NB4 (cell line): Measurements from ENCODE around the gene NTNG2.
"Not testable (repeated sequence)": the region's sequence is repeated elsewhere in the genome, so short reads cannot be mapped to it uniquely, and the experiment has no call there.

ENCODE experiments used
- DNase-seq: peaks from one replicate; pipeline ENCODE4 v3.0.0; 2010; ENCODE audit warnings: low read depth
- H3K4me3 ChIP-seq: one replicate; pipeline ENCODE4 v1.5.1; 2011; ENCODE audit warnings: mild to moderate bottlenecking, low read depth, low read length, moderate library complexity
- CTCF ChIP-seq: IDR thresholded peaks from one replicate; pipeline ENCODE4 v1.5.1; 2012; ENCODE audit warnings: low read depth, low read length
- MAX ChIP-seq: IDR thresholded peaks from 2 replicates; pipeline ENCODE4 v1.6.1; 2011; ENCODE audit warnings: low read depth, low read length
- MYC ChIP-seq: IDR thresholded peaks from 2 replicates; pipeline ENCODE4 v1.6.1; 2011; ENCODE audit warnings: low read depth, low read length
- POLR2A ChIP-seq: IDR thresholded peaks from 2 replicates; pipeline ENCODE4 v1.6.1; 2011; ENCODE audit warnings: mild to moderate bottlenecking; ENCODE audit not compliant: insufficient read length; ENCODE audit errors: extremely low read depth

NTNG2 gene

GRCh38 chr9:132125361-132125760, 36.5 kb upstream of the NTNG2 start:
- DNase-seq: no peak
- no peak overlapping the region for H3K4me3 ChIP-seq

GRCh38 chr9:132125944-132126679, 35.7 kb upstream of the NTNG2 start:
- no peak overlapping the region for H3K4me3 ChIP-seq
- DNase-seq: no peak
- no peak for TF ChIP-seq POLR2A

More at GRCh38 chr9:132125361-132125760, 36.5 kb upstream of the NTNG2 start:
- no peak for TF ChIP-seq MAX
- no peak for TF ChIP-seq MYC
- no peak for TF ChIP-seq POLR2A
- TF ChIP-seq CTCF: no peak

GRCh38 chr9:132126680-132127236, 35.1 kb upstream of the NTNG2 start:
- no peak for DNase-seq
- TF ChIP-seq MYC (no peak), MAX (no peak)
- H3K4me3 ChIP-seq: no peak overlapping the region

- H3K4me3 ChIP-seq: no peak overlapping the region
- no peak for DNase-seq
- TF ChIP-seq CTCF (no peak), MAX (no peak), POLR2A (no peak)
These were observed 33.8 kb upstream of the NTNG2 start for GRCh38 chr9:132127888-132128534.

GRCh38 chr9:132129535-132129934, 32.3 kb upstream of the NTNG2 start:
- no peak for DNase-seq
- no peak overlapping the region for H3K4me3 ChIP-seq
- TF ChIP-seq CTCF (no peak), POLR2A (no peak), MAX (no peak), MYC (no peak)

- not testable (repeated sequence) for DNase-seq, H3K4me3 ChIP-seq
These were observed 27.8 kb upstream of the NTNG2 start for GRCh38 chr9:132134085-132134484.

GRCh38 chr9:132135456-132135855, 26.4 kb upstream of the NTNG2 start:
- H3K4me3 ChIP-seq: no peak overlapping the region
- no peak for TF ChIP-seq MAX
- TF ChIP-seq CTCF: no peak
- TF ChIP-seq POLR2A: no peak
- no peak for TF ChIP-seq MYC
- no peak for DNase-seq
